Skeletal muscle tissue (tissue), 4 donors: ENCODE measurements around the gene VEGFD. TPM values are rescaled to one million over a fixed set of nuclear protein-coding genes. Genes with fewer than 3 reads are reported as not detected.

Experiments
- H3K27ac ChIP-seq: one replicate; pipeline ENCODE4 v1.7.0; 2013; ENCODE audit warnings: mild to moderate bottlenecking, low read depth, low read length, inconsistent platforms
- H3K27me3 ChIP-seq, 3 donors: one replicate each; pipeline ENCODE4 v1.7.0; 2013; ENCODE audit warnings: low read length in 3 of 3; ENCODE audit not compliant: control insufficient read depth in 3 of 3, insufficient read depth in 3 of 3
- H3K36me3 ChIP-seq, 3 donors: one replicate each; pipeline ENCODE4 v1.7.0; 2013; ENCODE audit warnings: low read length in 3 of 3; ENCODE audit not compliant: control insufficient read depth in 3 of 3, insufficient read depth in 3 of 3
- H3K4me1 ChIP-seq, 3 donors: one replicate each; pipeline ENCODE4 v1.7.0; 2013; ENCODE audit warnings: low read length in 3 of 3, mild to moderate bottlenecking in 3 of 3; ENCODE audit not compliant: control insufficient read depth in 3 of 3, insufficient read depth in 3 of 3
- H3K4me3 ChIP-seq, 3 donors: one replicate each; pipeline ENCODE4 v1.7.0; 2013; ENCODE audit warnings: low read length in 3 of 3
- H3K9ac ChIP-seq, 3 donors: one replicate each; pipeline ENCODE4 v1.7.0; 2013; ENCODE audit warnings: low read length in 3 of 3, mild to moderate bottlenecking in 3 of 3, moderate library complexity in 2 of 3, low read depth in 1 of 3
- H3K9me3 ChIP-seq, 3 donors: one replicate each; pipeline ENCODE4 v1.7.0; 2013; ENCODE audit warnings: low read length in 3 of 3; ENCODE audit not compliant: control insufficient read depth in 3 of 3
- total RNA-seq: library from RNA; depleted of rRNA; stranded (reverse); fragments of >200 nt; gene quantifications from one replicate; pipeline ENCODE4 v1.2.3, GENCODE V29; 2014
- donor health status: Osteomylitis.

Gene VEGFD
- total RNA-seq, 1 donor from 2014 or later = under 0.01 TPM

DNA sequence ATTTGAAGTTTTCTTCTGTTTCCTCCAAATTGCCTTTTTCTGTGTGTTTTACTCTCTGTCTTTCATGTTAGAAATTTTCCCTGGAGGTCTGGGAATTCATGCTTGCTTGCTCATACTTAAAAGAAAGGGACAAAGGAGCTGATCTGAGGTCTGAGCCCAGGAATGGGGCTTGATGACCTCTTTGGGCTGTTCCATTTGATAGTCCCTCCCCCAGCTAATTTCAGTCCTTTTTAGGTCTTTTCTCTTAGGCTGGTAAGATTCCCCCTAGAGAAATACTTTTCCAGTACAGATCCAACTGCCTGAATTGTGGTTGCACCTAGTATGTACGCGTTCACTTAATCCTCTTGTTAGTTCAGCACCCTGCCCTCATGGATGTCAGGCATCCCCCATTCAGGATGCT is 43.3 kb downstream of the VEGFD start:
- Histone ChIP-seq H3K9me3 (no peaks in the 10 kb centered on the region), H3K27me3 (no peaks in the 10 kb centered on the region), H3K27ac (no peak overlapping the region), H3K9ac (no peak overlapping the region), H3K4me3 (no peak overlapping the region), H3K4me1 (peaks cover 0 to 13% (median 0%) of the 10 kb centered on the region in 3 donors), H3K36me3 (peaks cover 0 to under 1% (median 0%) of the 10 kb centered on the region in 3 donors)

DNA sequence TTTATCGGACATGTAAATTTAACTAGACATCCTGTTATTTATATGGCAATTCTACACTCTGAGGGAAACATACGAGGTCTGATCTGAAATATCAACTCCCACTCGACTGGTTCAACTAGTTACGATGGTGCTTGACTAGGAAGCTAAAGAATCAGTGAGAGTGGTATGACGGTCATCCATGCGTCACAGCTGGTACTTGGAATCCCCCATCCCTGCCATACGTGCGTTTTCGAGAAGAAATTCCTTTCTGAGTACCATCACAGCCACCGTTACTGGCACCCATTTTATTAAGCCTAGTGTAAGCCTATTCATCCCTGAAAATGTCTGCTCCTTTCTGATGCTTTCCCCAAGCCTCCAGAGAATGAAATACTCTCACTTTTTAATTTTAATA is 48.2 kb downstream of the VEGFD start:
- H3K27ac ChIP-seq = peak overlapping the region; percentile 73
- H3K36me3 ChIP-seq = peaks cover 0 to 5% (median 0%) of the 10 kb centered on the region in 3 donors
- H3K27me3 ChIP-seq = no peaks in the 10 kb centered on the region
- peaks cover 0 to 22% (median 3%) of the 10 kb centered on the region in 3 donors for H3K4me1 ChIP-seq
- peak overlapping the region; percentile 39 to 78 (median 55) for H3K4me3 ChIP-seq
- H3K9me3 ChIP-seq = no peaks in the 10 kb centered on the region
- peak overlapping the region; percentile 16 to 73 (median 41) for H3K9ac ChIP-seq

- peak within 1 kb of the TSS; percentile 85 for H3K27ac ChIP-seq
- H3K4me1 ChIP-seq = peaks cover 0 to 22% (median 3%) of the 10 kb centered on the region in 3 donors
- no peaks in the 10 kb centered on the region for H3K27me3 ChIP-seq
- peak within 1 kb of the TSS; percentile 74 to 81 (median 81) for H3K4me3 ChIP-seq
- peaks cover 0 to 5% (median 0%) of the 10 kb centered on the region in 3 donors for H3K36me3 ChIP-seq
- H3K9ac ChIP-seq = peak within 1 kb of the TSS; percentile 82 to 87 (median 84)
- no peaks in the 10 kb centered on the region for H3K9me3 ChIP-seq
These were observed 48.8 kb downstream of the VEGFD start, which contains the start of gene PIGA for GRCh38 chrX:15335135-15336022. PIGA (minus strand) TSS chrX:15335523; CDS start chrX:15331930, 3,593 bp downstream.

DNA sequence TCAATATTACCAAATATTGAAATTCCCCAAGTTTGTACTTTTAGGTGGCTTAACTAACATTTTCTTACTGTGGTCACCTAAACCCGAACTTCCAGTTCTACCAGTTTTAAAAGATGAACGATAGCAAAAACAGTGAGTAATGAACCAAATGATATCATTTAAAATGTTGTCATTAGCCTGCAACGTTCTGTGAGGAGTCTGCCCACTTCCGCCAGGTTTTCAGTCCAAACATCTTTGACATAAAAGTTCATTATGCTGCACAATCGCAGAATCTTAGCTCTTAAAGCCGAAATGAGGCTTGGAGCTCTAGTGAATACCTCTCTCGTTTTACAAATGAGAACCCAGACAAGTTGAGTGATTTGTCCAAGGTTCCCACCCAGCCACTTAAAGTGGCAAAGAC is 49.7 kb downstream of the VEGFD start:
- Histone ChIP-seq H3K36me3 (peaks cover 0 to 5% (median 0%) of the 10 kb centered on the region in 3 donors), H3K27me3 (no peaks in the 10 kb centered on the region), H3K9ac (peak overlapping the region; percentile 82 to 87 (median 84)), H3K4me1 (peaks cover 0 to 22% (median 3%) of the 10 kb centered on the region in 3 donors), H3K4me3 (peak overlapping the region; percentile 74 to 81 (median 81)), H3K27ac (peak overlapping the region; percentile 85), H3K9me3 (no peaks in the 10 kb centered on the region)

DNA sequence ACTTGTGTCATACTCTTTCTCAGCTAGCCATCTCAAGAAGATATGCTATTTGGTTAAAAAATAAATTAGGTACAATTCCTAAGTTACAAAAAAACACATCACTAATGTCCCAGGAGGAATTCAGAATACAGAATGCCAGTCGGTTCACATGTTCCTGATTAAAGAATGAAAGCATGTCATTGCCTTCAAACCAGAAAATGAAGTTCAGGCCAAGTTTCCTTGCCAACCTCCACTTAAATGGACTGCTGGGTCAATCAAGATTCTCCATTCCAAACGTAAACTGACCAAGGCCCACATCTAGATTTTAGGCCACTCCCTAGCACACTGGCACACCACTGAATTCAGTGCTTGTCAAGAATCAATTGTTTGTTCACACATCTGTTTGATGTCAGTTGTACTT is 55.4 kb downstream of the VEGFD start:
- Histone ChIP-seq H3K4me3 (no peak overlapping the region), H3K9ac (no peak overlapping the region), H3K36me3 (peaks cover 0 to 5% (median 3%) of the 10 kb centered on the region in 3 donors), H3K27ac (no peak overlapping the region), H3K9me3 (no peaks in the 10 kb centered on the region), H3K4me1 (peaks cover 0 to under 1% (median 0%) of the 10 kb centered on the region in 3 donors), H3K27me3 (no peaks in the 10 kb centered on the region)

DNA sequence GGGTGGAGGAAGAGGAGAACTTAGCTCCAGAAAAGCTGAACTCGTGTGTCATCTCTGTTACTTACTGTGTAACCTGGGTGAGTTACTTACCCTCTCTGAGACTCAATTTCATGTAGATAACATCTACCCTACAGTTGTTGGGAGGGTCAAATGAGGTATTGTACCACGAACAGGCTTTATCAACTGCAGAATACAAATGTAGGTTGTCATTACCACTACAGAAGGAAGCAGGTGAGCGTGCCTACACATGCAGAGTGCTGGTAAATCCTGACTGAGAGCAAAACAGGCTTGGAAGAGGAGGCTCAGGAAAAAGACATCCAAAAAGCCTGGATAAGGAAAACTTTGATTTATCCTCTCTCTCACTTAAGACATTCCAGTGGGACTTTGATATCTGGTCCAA is 56.1 kb downstream of the VEGFD start:
- H3K27ac ChIP-seq = no peak overlapping the region
- no peak overlapping the region for H3K9ac ChIP-seq
- H3K4me3 ChIP-seq = no peak overlapping the region
- H3K36me3 ChIP-seq = peaks cover 0 to 5% (median 3%) of the 10 kb centered on the region in 3 donors
- no peaks in the 10 kb centered on the region for H3K4me1 ChIP-seq
- H3K9me3 ChIP-seq = no peaks in the 10 kb centered on the region
- H3K27me3 ChIP-seq = no peaks in the 10 kb centered on the region

GRCh38 chrX:15322472-15322871 is 61.7 kb downstream of the VEGFD start:
- Histone ChIP-seq H3K27me3 (no peaks in the 10 kb centered on the region), H3K9ac (no peak overlapping the region), H3K36me3 (peaks cover 0 to 8% (median 7%) of the 10 kb centered on the region in 3 donors), H3K4me1 (no peaks in the 10 kb centered on the region), H3K9me3 (no peaks in the 10 kb centered on the region), H3K4me3 (no peak overlapping the region), H3K27ac (no peak overlapping the region)

DNA sequence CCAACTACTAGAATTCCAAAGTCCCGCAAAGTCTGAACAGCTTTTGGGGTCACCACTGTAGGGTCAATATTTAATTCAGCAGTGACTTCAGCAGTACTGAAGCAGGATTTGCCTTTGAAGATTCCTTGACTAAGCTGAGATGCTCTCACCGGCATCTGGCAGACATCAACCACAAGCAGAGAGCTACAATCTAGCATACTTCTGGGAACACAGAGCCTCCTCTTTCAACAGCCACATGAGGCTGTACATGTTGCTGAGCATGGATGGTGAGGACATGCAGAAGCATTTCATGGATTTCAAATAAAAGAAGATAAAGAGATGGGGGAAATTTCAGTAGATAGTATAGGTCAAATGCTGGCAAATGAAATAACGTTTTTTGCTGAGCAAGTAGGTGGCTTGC is 62.1 kb downstream of the VEGFD start:
- Histone ChIP-seq H3K4me3 (no peak overlapping the region), H3K9me3 (no peaks in the 10 kb centered on the region), H3K4me1 (no peaks in the 10 kb centered on the region), H3K36me3 (peaks cover 0 to 8% (median 7%) of the 10 kb centered on the region in 3 donors), H3K27me3 (no peaks in the 10 kb centered on the region), H3K27ac (no peak overlapping the region), H3K9ac (no peak overlapping the region)

DNA sequence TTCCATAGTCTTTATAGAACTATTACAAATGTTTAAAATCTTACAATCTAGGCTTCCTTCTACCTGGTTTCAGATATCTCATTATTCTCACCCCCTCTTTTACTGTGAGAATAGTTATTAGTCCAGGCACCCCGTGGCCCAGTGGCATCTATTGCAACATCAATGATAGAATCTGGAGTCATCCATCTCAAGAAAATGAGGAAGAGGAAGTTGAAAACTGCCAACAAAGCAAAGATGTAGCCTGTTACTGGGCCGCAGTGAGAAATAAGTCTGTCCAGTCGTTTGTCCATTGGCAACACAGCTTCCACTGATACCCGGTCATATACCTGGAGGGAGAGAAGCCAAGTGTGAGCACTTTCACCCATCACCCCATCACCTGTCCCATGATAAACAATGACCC is 62.8 kb downstream of the VEGFD start:
- no peaks in the 10 kb centered on the region for H3K9me3 ChIP-seq
- H3K27ac ChIP-seq = no peak overlapping the region
- H3K4me1 ChIP-seq = no peaks in the 10 kb centered on the region
- no peak overlapping the region for H3K9ac ChIP-seq
- H3K36me3 ChIP-seq = peaks cover 0 to 8% (median 7%) of the 10 kb centered on the region in 3 donors
- no peak overlapping the region for H3K4me3 ChIP-seq
- H3K27me3 ChIP-seq = no peaks in the 10 kb centered on the region

- H3K27ac ChIP-seq = no peak overlapping the region
- peaks cover 0 to 8% (median 7%) of the 10 kb centered on the region in 3 donors for H3K36me3 ChIP-seq
- H3K4me3 ChIP-seq = no peak overlapping the region
- no peaks in the 10 kb centered on the region for H3K27me3 ChIP-seq
- H3K9ac ChIP-seq = no peak overlapping the region
- no peaks in the 10 kb centered on the region for H3K4me1 ChIP-seq
- no peaks in the 10 kb centered on the region for H3K9me3 ChIP-seq
These were observed 63.9 kb downstream of the VEGFD start for GRCh38 chrX:15320297-15320696.
